NB4 (cell line): ENCODE results near the gene GALM.
A peak's percentile ranks its signal among the peaks of the same experiment; 100 is the strongest.
"Not testable (repeated sequence)": the region's sequence is repeated elsewhere in the genome, so short reads cannot be mapped to it uniquely, and the experiment has no call there.

Experiments used
- DNase-seq: peaks from one replicate; pipeline ENCODE4 v3.0.0; 2010; ENCODE audit warnings: low read depth
- H3K4me3 ChIP-seq: one replicate; pipeline ENCODE4 v1.5.1; 2011; ENCODE audit warnings: mild to moderate bottlenecking, low read depth, low read length, moderate library complexity
- MYC ChIP-seq: IDR thresholded peaks from 2 replicates; pipeline ENCODE4 v1.6.1; 2011; ENCODE audit warnings: low read depth, low read length
- POLR2A ChIP-seq: IDR thresholded peaks from 2 replicates; pipeline ENCODE4 v1.6.1; 2011; ENCODE audit warnings: mild to moderate bottlenecking; ENCODE audit not compliant: insufficient read length; ENCODE audit errors: extremely low read depth
- TF ChIP-seq, protein P1 (sequence below): IDR thresholded peaks from one replicate; pipeline ENCODE4 v1.5.1; 2012; ENCODE audit warnings: low read depth, low read length
- TF ChIP-seq, protein P2 (sequence below): IDR thresholded peaks from 2 replicates; pipeline ENCODE4 v1.6.1; 2011; ENCODE audit warnings: low read depth, low read length

The GALM gene

DNA sequence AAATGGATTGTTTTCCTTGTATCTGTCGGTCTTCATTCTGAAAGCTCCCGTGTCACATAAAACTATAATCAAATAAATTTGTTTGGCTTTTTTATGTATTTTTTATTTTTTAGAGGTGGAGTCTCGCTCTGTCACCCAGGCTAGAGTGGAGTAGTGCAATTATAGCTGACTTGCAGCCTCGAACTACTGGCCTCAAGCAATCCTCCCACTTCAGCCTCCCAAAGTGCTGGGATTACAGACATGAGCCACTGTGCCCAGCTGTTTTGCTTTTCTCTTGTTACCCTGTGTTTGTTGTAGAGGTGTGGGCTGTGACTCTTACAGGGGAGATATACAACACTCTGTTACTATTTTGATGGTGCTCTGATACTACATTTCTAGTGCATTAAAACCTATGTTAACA is 2.2 kb downstream of the GALM start:
- DNase-seq = no peak
- H3K4me3 ChIP-seq = peak overlapping the region; percentile 29
- TF ChIP-seq POLR2A = no peak
- TF ChIP-seq, protein P1, sequence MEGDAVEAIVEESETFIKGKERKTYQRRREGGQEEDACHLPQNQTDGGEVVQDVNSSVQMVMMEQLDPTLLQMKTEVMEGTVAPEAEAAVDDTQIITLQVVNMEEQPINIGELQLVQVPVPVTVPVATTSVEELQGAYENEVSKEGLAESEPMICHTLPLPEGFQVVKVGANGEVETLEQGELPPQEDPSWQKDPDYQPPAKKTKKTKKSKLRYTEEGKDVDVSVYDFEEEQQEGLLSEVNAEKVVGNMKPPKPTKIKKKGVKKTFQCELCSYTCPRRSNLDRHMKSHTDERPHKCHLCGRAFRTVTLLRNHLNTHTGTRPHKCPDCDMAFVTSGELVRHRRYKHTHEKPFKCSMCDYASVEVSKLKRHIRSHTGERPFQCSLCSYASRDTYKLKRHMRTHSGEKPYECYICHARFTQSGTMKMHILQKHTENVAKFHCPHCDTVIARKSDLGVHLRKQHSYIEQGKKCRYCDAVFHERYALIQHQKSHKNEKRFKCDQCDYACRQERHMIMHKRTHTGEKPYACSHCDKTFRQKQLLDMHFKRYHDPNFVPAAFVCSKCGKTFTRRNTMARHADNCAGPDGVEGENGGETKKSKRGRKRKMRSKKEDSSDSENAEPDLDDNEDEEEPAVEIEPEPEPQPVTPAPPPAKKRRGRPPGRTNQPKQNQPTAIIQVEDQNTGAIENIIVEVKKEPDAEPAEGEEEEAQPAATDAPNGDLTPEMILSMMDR = no peak
- TF ChIP-seq MYC = no peak
- TF ChIP-seq, protein P2, sequence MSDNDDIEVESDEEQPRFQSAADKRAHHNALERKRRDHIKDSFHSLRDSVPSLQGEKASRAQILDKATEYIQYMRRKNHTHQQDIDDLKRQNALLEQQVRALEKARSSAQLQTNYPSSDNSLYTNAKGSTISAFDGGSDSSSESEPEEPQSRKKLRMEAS = no peak

DNA sequence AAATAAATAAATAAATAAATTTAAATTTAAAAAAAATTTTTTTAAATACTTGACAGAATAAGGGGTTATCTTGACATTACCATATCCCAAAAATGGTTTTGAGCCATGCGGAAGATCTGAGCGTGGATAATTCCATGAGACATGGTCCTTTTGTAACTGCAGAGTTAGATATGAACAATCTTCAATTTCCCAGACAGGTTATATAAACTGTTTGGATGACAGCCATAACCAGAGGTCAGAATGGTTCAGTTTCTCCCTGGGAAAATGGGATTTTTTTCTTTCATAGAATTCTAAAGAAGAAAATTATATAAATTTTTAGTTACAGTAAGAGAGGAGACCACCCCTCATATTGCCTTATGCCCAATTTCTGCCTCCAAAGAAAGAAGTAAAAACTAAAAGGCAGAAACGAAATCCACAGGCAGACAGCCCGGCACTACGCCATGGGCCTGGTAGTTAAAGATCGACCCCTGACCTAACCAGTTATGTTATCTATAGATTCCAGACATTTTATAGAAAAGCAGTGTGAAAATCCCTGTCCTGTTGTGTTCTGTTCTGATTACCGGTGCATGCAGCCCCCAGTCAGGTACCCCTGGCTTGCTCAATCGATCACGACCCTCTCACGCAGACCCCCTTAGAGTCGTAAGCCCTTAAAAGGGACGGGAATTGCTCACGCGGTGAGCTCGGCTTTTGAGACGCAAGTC is 3.0 kb downstream of the GALM start:
- H3K4me3 ChIP-seq = no peak overlapping the region
- no peak for DNase-seq
- TF ChIP-seq, protein P2 = no peak
- TF ChIP-seq POLR2A = no peak
- TF ChIP-seq, protein P1 = no peak
- TF ChIP-seq MYC = no peak

DNA sequence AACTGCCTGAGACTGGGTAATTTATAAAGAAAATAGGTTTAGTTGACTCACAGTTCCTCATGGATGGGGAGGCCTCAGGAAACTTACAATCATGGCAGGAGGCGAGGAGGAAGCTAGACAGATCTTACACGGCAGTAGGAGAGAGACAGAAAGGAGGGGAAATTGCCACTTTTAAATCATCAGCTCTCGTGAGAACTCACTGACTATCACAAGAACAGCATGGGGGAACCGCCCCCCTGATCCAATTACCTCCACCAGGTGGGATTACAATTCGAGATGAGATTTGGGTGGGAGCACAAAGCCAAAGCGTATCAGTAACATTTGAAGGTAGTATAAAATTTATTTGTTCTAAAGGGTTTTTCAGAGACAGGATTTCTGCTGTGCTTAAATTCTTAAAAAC is 5.4 kb downstream of the GALM start:
- DNase-seq = no peak
- no peak overlapping the region for H3K4me3 ChIP-seq
- no peak for TF ChIP-seq POLR2A

DNA sequence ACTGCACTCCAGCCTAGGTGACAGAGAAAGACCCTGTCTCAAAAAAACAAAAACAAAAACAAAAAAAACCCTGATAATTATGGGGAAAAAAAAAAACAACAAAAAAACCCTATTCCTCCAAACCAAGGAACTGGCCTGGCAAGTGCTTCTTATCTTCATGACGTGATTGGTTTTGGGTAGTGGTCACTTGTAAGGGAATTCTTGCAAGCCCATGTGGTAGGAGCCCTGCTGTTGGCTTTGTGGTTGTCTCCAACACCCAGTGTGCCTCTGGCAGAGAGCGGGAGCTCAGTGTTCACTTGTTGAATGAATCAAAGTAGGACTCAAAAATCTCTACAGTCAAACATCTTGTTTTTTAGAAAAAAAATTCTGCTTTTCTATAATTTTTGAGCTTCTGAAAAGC is 6.0 kb downstream of the GALM start:
- TF ChIP-seq, protein P1 = no peak
- TF ChIP-seq POLR2A (no peak), MYC (no peak)
- DNase-seq = no peak
- H3K4me3 ChIP-seq = no peak overlapping the region

DNA sequence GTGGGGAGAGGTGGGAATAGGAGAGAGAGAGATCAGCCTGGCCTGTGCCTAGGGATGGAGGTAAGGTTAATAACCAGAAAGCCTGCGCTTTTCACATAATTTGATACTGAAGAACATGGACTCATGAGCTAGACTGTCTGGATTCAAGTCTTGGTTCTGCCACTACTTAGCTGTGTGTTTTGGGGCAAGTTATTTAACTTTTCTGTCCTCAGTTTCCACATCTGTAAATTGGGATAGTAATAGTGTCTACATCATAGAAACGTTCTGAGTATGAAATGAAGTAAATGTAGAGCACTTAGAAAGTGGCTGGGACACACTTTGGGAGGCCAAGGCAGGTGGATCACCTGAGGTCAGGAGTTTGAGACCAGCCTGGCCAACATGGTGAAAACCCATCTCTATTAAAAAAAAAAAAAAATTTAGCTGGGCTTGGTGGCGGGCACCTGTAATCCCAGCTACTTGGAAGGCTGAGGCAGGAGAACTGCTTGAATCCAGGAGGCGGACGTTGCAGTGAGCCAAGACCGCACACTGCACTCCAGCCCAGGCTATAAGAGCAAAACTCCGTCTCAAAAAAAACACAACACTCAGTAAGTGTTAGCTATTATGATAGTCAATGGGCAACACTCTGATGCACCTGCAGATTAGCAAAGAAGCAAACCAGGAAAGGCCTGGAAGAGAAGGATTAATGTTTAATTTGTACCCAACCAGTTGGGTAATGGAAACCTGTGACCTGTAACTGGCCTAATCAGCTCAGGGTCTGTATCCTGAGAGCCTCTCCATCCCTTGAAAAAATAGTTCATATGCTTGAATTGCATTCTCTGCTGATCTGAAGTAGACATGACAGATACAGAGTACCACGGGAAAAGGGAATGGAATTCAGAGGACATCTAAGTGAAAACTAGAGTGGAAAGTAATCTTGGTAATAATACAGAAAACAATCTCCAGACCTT is 6.8 kb downstream of the GALM start:
- H3K4me3 ChIP-seq = no peak overlapping the region
- DNase-seq = no peak
- TF ChIP-seq, protein P1 = no peak
- TF ChIP-seq POLR2A = no peak
- TF ChIP-seq, protein P2 = no peak
- no peak for TF ChIP-seq MYC

DNA sequence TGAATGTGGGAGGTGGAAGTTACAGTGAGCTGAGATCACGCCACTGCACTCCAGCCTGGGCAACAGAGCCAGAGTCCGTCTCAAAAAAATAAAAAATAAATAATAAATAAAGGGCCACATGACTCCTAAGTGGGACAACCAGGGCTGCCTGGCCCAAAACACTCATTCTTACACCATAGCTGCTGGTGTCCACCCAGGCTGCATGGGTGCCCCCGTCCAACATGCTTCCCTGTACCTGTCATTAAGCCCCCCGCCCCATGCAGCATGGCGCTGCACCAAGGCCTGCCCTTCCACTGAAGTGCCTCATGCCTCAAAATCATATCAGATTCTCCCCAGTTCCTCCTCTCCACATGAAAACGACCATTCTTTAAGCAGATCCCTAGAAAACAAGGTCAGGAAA is 10.8 kb downstream of the GALM start:
- DNase-seq = no peak
- TF ChIP-seq POLR2A (no peak), MYC (no peak)
- TF ChIP-seq, protein P1 = no peak
- TF ChIP-seq, protein P2 = no peak
- H3K4me3 ChIP-seq = no peak overlapping the region

DNA sequence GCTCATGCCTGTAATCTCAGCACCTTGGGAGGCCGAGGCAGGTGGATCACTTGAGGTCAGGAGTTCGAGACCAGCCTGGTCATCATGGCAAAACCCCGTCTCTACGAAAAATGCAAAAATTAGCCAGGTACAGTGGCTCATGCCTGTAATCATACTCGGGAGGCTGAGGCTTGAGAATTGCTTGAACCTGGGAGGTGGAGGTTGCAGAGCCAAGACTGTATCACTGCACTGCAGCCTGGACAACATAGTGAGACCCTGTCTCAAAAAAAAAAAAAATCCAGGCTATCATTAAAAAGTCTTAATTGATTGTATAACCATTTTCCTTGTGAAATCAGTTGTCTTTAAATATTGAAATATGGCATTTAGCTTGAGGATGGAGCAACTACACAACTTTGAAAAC is 15.0 kb downstream of the GALM start:
- DNase-seq, H3K4me3 ChIP-seq: not testable (repeated sequence)
